Upper lobe of left lung (tissue), 4 donors: ENCODE measurements around the gene SPRR1A.

ENCODE experiments used
- EP300 ChIP-seq, 4 donors: sonication (generic); formaldehyde crosslinking; IDR thresholded peaks; one replicate each; pipeline ENCODE4 v1.5.1; 2017; ENCODE audit warnings: antibody characterized with exemption in 4 of 4, control low read depth in 2 of 4
- POLR2AphosphoS5 ChIP-seq, 2 donors: sonication (generic); formaldehyde crosslinking; IDR thresholded peaks; one replicate each; pipeline ENCODE4 v1.5.1; 2017; ENCODE audit warnings: antibody characterized with exemption in 2 of 2
- TF ChIP-seq, protein P1 (sequence below), 6 experiments: fragments of 450-650 bp in 4 of 6; fragments of 200-600 bp in 2 of 6; sonication (generic) in 2 of 6; IDR thresholded peaks; one replicate each; pipeline ENCODE4 v1.5.1; 2016 to 2019; ENCODE audit warnings: antibody characterized with exemption in 6 of 6

DNA sequence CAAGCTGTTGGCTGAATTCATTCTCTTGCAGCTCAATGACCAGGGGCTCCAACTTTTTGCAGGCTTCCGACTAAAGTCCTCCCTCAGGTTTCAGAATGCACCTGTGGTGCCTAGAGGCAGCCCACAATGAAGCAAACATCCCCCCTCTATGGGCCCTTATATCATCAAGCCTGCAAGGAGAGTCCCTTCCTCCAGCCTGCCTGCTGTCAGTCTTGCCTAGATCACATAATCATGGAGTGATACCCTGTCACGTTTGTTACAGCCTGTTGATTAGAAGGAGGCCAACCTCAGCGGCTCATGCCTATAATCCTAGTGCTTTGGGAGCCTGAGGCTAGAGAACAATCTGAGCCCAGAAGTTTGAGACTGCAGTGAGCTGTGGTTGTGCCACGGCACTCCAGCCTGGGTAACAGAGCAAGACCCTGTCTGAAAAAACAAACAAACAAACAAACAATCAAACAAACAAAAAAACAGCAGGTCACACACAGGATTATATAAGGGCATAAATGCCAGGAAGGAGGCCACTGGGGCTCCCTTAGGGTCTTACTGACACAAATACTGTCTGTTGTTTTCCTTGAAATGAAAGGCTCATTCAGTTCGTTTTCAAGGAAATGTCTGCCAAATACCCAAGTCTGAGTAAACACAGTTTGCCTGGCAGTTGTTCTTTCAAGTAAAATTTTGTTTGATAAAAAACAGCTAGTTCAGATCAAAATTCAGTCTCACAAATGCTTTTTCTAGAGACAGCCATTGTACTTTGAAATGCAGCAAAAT, 12.9 kb downstream of the SPRR1A start:
- TF ChIP-seq, protein P1, sequence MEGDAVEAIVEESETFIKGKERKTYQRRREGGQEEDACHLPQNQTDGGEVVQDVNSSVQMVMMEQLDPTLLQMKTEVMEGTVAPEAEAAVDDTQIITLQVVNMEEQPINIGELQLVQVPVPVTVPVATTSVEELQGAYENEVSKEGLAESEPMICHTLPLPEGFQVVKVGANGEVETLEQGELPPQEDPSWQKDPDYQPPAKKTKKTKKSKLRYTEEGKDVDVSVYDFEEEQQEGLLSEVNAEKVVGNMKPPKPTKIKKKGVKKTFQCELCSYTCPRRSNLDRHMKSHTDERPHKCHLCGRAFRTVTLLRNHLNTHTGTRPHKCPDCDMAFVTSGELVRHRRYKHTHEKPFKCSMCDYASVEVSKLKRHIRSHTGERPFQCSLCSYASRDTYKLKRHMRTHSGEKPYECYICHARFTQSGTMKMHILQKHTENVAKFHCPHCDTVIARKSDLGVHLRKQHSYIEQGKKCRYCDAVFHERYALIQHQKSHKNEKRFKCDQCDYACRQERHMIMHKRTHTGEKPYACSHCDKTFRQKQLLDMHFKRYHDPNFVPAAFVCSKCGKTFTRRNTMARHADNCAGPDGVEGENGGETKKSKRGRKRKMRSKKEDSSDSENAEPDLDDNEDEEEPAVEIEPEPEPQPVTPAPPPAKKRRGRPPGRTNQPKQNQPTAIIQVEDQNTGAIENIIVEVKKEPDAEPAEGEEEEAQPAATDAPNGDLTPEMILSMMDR (IDR thresholded peaks at IDR 0.05), result no peak
- TF ChIP-seq POLR2AphosphoS5 (IDR thresholded peaks at IDR 0.05), result no peak
- no peak for TF ChIP-seq EP300 (IDR thresholded peaks at IDR 0.05)
